ENCODE data around the gene SORCS2.

DNA sequence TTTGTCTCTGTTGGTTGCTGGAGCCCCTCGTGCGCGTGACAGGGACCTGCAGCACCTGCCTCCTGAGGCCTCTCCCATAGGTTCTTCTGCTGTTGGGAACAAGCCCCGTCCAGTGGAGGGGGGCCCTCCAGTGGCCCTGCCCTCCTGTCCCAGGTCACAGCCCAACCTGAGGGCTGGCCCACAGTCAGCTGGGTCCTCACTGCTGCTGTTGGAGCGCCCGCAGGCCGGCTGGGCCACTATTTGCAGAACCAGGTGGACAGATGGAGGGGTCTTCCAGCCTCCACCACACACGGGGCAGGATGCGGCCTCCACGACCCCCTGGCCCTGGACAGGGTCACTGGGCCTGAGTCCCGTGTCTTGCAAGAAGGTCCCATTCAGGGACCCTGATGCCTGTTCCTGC, 293.8 kb downstream of the SORCS2 start:
- TF ChIP-seq, protein P1, sequence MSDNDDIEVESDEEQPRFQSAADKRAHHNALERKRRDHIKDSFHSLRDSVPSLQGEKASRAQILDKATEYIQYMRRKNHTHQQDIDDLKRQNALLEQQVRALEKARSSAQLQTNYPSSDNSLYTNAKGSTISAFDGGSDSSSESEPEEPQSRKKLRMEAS (IDR thresholded peaks at IDR 0.05) = no peak
- TF ChIP-seq TAF1 (IDR thresholded peaks at IDR 0.05; ENCODE audit: low read depth) (no peak), TEAD4 (IDR thresholded peaks at IDR 0.05) (no peak), RAD21 (IDR thresholded peaks at IDR 0.05; ENCODE audit: low read depth) (no peak), TCF12 (IDR thresholded peaks at IDR 0.05; ENCODE audit: low read depth) (no peak), CEBPB (IDR thresholded peaks at IDR 0.05) (no peak), FOXM1 (IDR thresholded peaks at IDR 0.05; ENCODE audit: borderline replicate concordance, low read depth) (no peak)
- TF ChIP-seq, protein P2, sequence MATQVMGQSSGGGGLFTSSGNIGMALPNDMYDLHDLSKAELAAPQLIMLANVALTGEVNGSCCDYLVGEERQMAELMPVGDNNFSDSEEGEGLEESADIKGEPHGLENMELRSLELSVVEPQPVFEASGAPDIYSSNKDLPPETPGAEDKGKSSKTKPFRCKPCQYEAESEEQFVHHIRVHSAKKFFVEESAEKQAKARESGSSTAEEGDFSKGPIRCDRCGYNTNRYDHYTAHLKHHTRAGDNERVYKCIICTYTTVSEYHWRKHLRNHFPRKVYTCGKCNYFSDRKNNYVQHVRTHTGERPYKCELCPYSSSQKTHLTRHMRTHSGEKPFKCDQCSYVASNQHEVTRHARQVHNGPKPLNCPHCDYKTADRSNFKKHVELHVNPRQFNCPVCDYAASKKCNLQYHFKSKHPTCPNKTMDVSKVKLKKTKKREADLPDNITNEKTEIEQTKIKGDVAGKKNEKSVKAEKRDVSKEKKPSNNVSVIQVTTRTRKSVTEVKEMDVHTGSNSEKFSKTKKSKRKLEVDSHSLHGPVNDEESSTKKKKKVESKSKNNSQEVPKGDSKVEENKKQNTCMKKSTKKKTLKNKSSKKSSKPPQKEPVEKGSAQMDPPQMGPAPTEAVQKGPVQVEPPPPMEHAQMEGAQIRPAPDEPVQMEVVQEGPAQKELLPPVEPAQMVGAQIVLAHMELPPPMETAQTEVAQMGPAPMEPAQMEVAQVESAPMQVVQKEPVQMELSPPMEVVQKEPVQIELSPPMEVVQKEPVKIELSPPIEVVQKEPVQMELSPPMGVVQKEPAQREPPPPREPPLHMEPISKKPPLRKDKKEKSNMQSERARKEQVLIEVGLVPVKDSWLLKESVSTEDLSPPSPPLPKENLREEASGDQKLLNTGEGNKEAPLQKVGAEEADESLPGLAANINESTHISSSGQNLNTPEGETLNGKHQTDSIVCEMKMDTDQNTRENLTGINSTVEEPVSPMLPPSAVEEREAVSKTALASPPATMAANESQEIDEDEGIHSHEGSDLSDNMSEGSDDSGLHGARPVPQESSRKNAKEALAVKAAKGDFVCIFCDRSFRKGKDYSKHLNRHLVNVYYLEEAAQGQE (IDR thresholded peaks at IDR 0.05; ENCODE audit: low read depth) = no peak

Measured in Ishikawa (cell line).